HG03139 (cell line): ENCODE results near the gene PGPEP1.
"Not testable (repeated sequence)": the region's sequence is repeated elsewhere in the genome, so short reads cannot be mapped to it uniquely, and the experiment has no call there.

Experiments
- ATAC-seq: cut with Tn5 transposase; IDR thresholded peaks from one replicate; pipeline ENCODE4 v1.9.1; 2021; ENCODE audit not compliant: unreplicated experiment

PGPEP1 gene

GRCh38 chr19:18308051-18308947, 32.1 kb upstream of the PGPEP1 start:
- ATAC-seq, result no peak

- no peak for ATAC-seq
Measured at GRCh38 chr19:18308948-18309325, 31.5 kb upstream of the PGPEP1 start.

GRCh38 chr19:18309525-18310064, 30.8 kb upstream of the PGPEP1 start:
- ATAC-seq, result no peak

- ATAC-seq, result no peak
Measured at GRCh38 chr19:18310118-18310909, 30.1 kb upstream of the PGPEP1 start.

GRCh38 chr19:18310966-18311365, 29.4 kb upstream of the PGPEP1 start:
- no peak for ATAC-seq

- no peak for ATAC-seq
Measured at GRCh38 chr19:18311502-18312091, 28.8 kb upstream of the PGPEP1 start.

GRCh38 chr19:18312092-18312534, 28.3 kb upstream of the PGPEP1 start:
- ATAC-seq, result no peak

- ATAC-seq, result no peak
Measured at GRCh38 chr19:18313398-18313797, 27.0 kb upstream of the PGPEP1 start.

- no peak for ATAC-seq
Measured at GRCh38 chr19:18317961-18318800, 22.2 kb upstream of the PGPEP1 start.

- ATAC-seq, result no peak
Measured at GRCh38 chr19:18319591-18320135, 20.7 kb upstream of the PGPEP1 start.

- no peak for ATAC-seq
Measured at GRCh38 chr19:18320865-18321733, 19.3 kb upstream of the PGPEP1 start.

GRCh38 chr19:18321734-18322102, 18.7 kb upstream of the PGPEP1 start:
- ATAC-seq, result no peak

- ATAC-seq, result no peak
Measured at GRCh38 chr19:18322318-18322758, 18.1 kb upstream of the PGPEP1 start.

GRCh38 chr19:18322759-18323460, 17.5 kb upstream of the PGPEP1 start, which contains the start of gene LSM4:
Gene LSM4 (minus strand): TSS chr19:18323076. CDS start chr19:18323020, 56 bp downstream.
- peak; percentile 90 for ATAC-seq

- ATAC-seq, result not testable (repeated sequence)
Measured at GRCh38 chr19:18324373-18324731, 16.0 kb upstream of the PGPEP1 start.

- no peak for ATAC-seq
Measured at GRCh38 chr19:18326772-18327171, 13.6 kb upstream of the PGPEP1 start.

GRCh38 chr19:18328340-18329034, 11.9 kb upstream of the PGPEP1 start:
- ATAC-seq, result peak; percentile 91

- no peak for ATAC-seq
Measured at GRCh38 chr19:18329035-18329376, 11.4 kb upstream of the PGPEP1 start.
